GM12878 (cell line): ENCODE results near the gene GPRC5C. TPM values are rescaled to one million over a fixed set of nuclear protein-coding genes. Genes with fewer than 3 reads are reported as not detected.

Source experiments
- ATAC-seq: fragments of 200-7000 bp; cut with Tn5 transposase; 3 replicates; pipeline ENCODE4 v1.9.1; 2020; ENCODE audit warnings: mild to moderate bottlenecking, moderate library complexity
- BruUV-seq: library from RNA; stranded (reverse); fragments of 400-500 nt; replicated peaks from 2 replicates; lab custom pipeline; 2021; lab: Mats Ljungman, UMichigan
- CTCF ChIA-PET: fragments of 300-600 bp; sonication (Branson Sonifier 250); formaldehyde crosslinking; extraction: SDS; loops from one replicate; lab custom pipeline; 2021; ENCODE audit warnings: inconsistent platforms; lab: Yijun Ruan, JAX
- POLR2A ChIA-PET: fragments of 350-600 bp; formaldehyde crosslinking; extraction: SDS; loops from one replicate; lab custom pipeline; 2021; ENCODE audit warnings: inconsistent platforms; lab: Charles Lee
- RAD21 ChIA-PET: fragments of 300-600 bp; sonication (Branson Sonifier 250); formaldehyde crosslinking; loops from one replicate; lab custom pipeline; 2023; ENCODE audit warnings: antibody characterized with exemption; ENCODE audit not compliant: unreplicated experiment; lab: Charles Lee
- SMC1A ChIA-PET: fragments of 300-600 bp; sonication (Branson Sonifier 250); formaldehyde crosslinking; loops from one replicate; lab custom pipeline; 2023; ENCODE audit not compliant: unreplicated experiment, uncharacterized antibody; lab: Charles Lee
- DNase-seq: peaks from one replicate; pipeline ENCODE4 v3.0.0-alpha.2; 2011; ENCODE audit warnings: low read depth, low spot score
- FAIRE-seq: peaks from 3 replicates; lab custom pipeline; 2011; peaks lifted over from hg19 to GRCh38; lab: Jason Lieb, UNC
- H2AFZ ChIP-seq: 2 replicates; pipeline ENCODE4 v1.6.0; 2011; ENCODE audit warnings: low read depth, low read length, control low read depth; ENCODE audit not compliant: control insufficient read depth
- H3K27ac ChIP-seq: 2 replicates; pipeline ENCODE4 v1.5.1; 2011; ENCODE audit warnings: control low read depth; ENCODE audit not compliant: control insufficient read depth, insufficient read depth
- H3K27me3 ChIP-seq, 2 experiments: replicated peaks in 1 of 2; 2 replicates each; pipeline versions ENCODE4 v1.6.0 to v1.6.1; 2011; ENCODE audit warnings: low read length in 1 of 2; ENCODE audit not compliant: control insufficient read depth in 2 of 2, insufficient read depth in 2 of 2
- H3K36me3 ChIP-seq, 2 experiments: 2 replicates each; pipeline ENCODE4 v1.5.1; 2011; ENCODE audit warnings: low read length in 1 of 2; ENCODE audit not compliant: control insufficient read depth in 2 of 2, insufficient read depth in 2 of 2
- H3K4me1 ChIP-seq: 2 replicates; pipeline ENCODE4 v1.6.1; 2011; ENCODE audit warnings: mild to moderate bottlenecking, low read length, moderate library complexity, mixed read lengths; ENCODE audit not compliant: control insufficient read depth, insufficient read depth
- H3K4me2 ChIP-seq: 2 replicates; pipeline ENCODE4 v1.6.0; 2011; ENCODE audit warnings: control low read depth; ENCODE audit not compliant: control insufficient read depth, insufficient read depth
- H3K4me3 ChIP-seq: fragments of 200-600 bp; sonication (generic); 2 replicates; pipeline ENCODE4 v1.5.1; 2016
- H3K79me2 ChIP-seq: 2 replicates; pipeline ENCODE4 v1.6.0; 2011; ENCODE audit warnings: low read length; ENCODE audit not compliant: control insufficient read depth, insufficient read depth
- H3K9ac ChIP-seq: 2 replicates; pipeline ENCODE4 v1.8.0; 2011; ENCODE audit warnings: low read length, control low read depth, mixed read lengths; ENCODE audit not compliant: control insufficient read depth, insufficient read depth
- H3K9me3 ChIP-seq: replicated peaks from 3 replicates; pipeline ENCODE4 v1.5.1; 2011; ENCODE audit warnings: mild to moderate bottlenecking, low read length; ENCODE audit not compliant: control insufficient read depth, insufficient read depth
- H4K20me1 ChIP-seq: 2 replicates; pipeline ENCODE4 v1.6.0; 2011; ENCODE audit not compliant: control insufficient read depth, insufficient read depth
- CUX1 ChIP-seq: IDR thresholded peaks from 2 replicates; pipeline ENCODE4 v1.6.1; 2012; ENCODE audit warnings: improper control_type of control experiment, low read depth, low read length; ENCODE audit not compliant: insufficient replicate concordance
- JUNB ChIP-seq: IDR thresholded peaks from 2 replicates; pipeline ENCODE4 v1.6.1; 2016; ENCODE audit warnings: antibody characterized with exemption, mild to moderate bottlenecking
- MTA2 ChIP-seq: fragments of 450-650 bp; IDR thresholded peaks from 2 replicates; pipeline ENCODE4 v1.6.1; 2016; ENCODE audit warnings: low read depth, mild to moderate bottlenecking, moderate library complexity
- PBX3 ChIP-seq: IDR thresholded peaks from 2 replicates; pipeline ENCODE4 v1.6.1; 2011; ENCODE audit warnings: mild to moderate bottlenecking, low read depth, low read length, moderate library complexity; ENCODE audit not compliant: insufficient replicate concordance
- RB1 ChIP-seq: fragments of 450-650 bp; formaldehyde crosslinking; IDR thresholded peaks from 2 replicates; pipeline ENCODE4 v1.6.1; 2017; ENCODE audit warnings: mild to moderate bottlenecking, borderline replicate concordance
- RFX5 ChIP-seq: IDR thresholded peaks from 2 replicates; pipeline ENCODE4 v1.6.1; 2011; ENCODE audit warnings: low read depth, low read length, improper control_type of control experiment
- SMAD5 ChIP-seq: IDR thresholded peaks from 2 replicates; pipeline ENCODE4 v1.6.1; 2016; ENCODE audit warnings: antibody characterized with exemption, low read depth
- SREBF1 ChIP-seq: IDR thresholded peaks from 2 replicates; pipeline ENCODE4 v1.6.1; 2012; ENCODE audit warnings: mild to moderate bottlenecking, low read length
- SUPT20H ChIP-seq: IDR thresholded peaks from 2 replicates; pipeline ENCODE4 v1.6.1; 2011; ENCODE audit warnings: low read depth, mild to moderate bottlenecking, low read length, moderate library complexity, borderline replicate concordance; ENCODE audit not compliant: control insufficient read depth
- TCF7 ChIP-seq: IDR thresholded peaks from 2 replicates; pipeline ENCODE4 v1.6.1; 2014; ENCODE audit warnings: antibody characterized with exemption, borderline replicate concordance
- YBX1 ChIP-seq: fragments of 450-650 bp; IDR thresholded peaks from 2 replicates; pipeline ENCODE4 v1.6.1; 2016; ENCODE audit warnings: antibody characterized with exemption
- ZNF592 ChIP-seq: fragments of 450-650 bp; IDR thresholded peaks from 2 replicates; pipeline ENCODE4 v1.6.1; 2017; ENCODE audit warnings: mild to moderate bottlenecking, moderate library complexity
- WGBS: methylation state at CpG from one replicate; pipeline ENCODE4 v1.1.6; 2016; ENCODE audit warnings: low lambda C conversion rate; ENCODE audit not compliant: insufficient replicate concordance, insufficient coverage; ENCODE audit errors: missing lambda C conversion rate; 5-methylcytosine and 5-hydroxymethylcytosine counted together
- in situ Hi-C: fragments of 300-500 bp; cut with MboI; formaldehyde crosslinking; loops from 9 replicates; pipeline ENCODE4 v1.14.3; 2018; ENCODE audit warnings: mixed read lengths
- intact Hi-C: fragments of 100-400 bp; cut with micrococcal nuclease; formaldehyde crosslinking; loops from one replicate; pipeline ENCODE4 v1.14.2; 2022; ENCODE audit not compliant: unreplicated experiment
- polyA plus RNA-seq, 11 experiments: library from polyadenylated mRNA; depleted of rRNA in 4 of 11; unstranded in 6 of 11; stranded (reverse) in 5 of 11; fragments of >200 nt; fragmentation: Nextera tagmentation in 4 of 11; fragmentation: Illumina TruSeq in 1 of 11; extraction: Ambion mirVana in 4 of 11; extraction: Trizol in 1 of 11; gene quantifications; 1 replicate in 1 of 11; 2 replicates in 10 of 11; pipeline versions ENCODE4 v1.2.1 to v1.2.3, GENCODE V29; 2011 to 2016; ENCODE audit warnings: inconsistent platforms in 2 of 11, missing spikeins in 2 of 11, low read depth in 1 of 11
- total RNA-seq, 4 experiments: library from RNA; depleted of rRNA in 3 of 4; stranded (reverse); fragments of >200 nt in 3 of 4; fragmentation: Illumina TruSeq in 1 of 4; extraction: Trizol in 1 of 4; gene quantifications; 2 replicates each; pipeline versions ENCODE4 v1.2.1 to v1.2.3, GENCODE V29; 2013 to 2021
- TF ChIP-seq, protein P1 (sequence below): IDR thresholded peaks from 2 replicates; pipeline ENCODE4 v1.6.1; 2012; ENCODE audit warnings: low read length, inconsistent platforms

The GPRC5C gene
- total and polyA plus RNA-seq, 10 of the 15 experiments (the other 5 are each of a cell fraction or from before 2014, with no cell fraction given), result 0.04 to 1.3 (median 0.36) TPM; not detected in 2

- H2AFZ ChIP-seq, result no peak overlapping the region
- H3K27ac ChIP-seq, result no peak overlapping the region
- no peaks in the 10 kb centered on the region for H4K20me1 ChIP-seq
- no peaks in the 10 kb centered on the region; a peak in 1 of 4 replicates for H3K27me3 ChIP-seq
- ATAC-seq (no peak), FAIRE-seq (no peak), DNase-seq (no peak)
- no peaks in the 10 kb centered on the region for H3K9me3 ChIP-seq
- RAD21 ChIA-PET, result interaction anchor here (0.7 to 1.8 kb wide), 3 partner anchors 11 to 141 kb away, joined by 3 to 5 read pairs (median 3); no protein-coding TSS in a partner anchor
- no peak overlapping the region for H3K4me3 ChIP-seq
- CTCF ChIA-PET, result interaction anchor here (0.7 to 2.9 kb wide), 8 partner anchors 13 to 175 kb away, joined by 3 to 13 read pairs (median 4); partner anchors contain the start of gene GPR142
- BruUV-seq, result no TSS peak
- H3K79me2 ChIP-seq, result no peaks in the 10 kb centered on the region
- H3K36me3 ChIP-seq, result no peaks in the 10 kb centered on the region
- no peak overlapping the region for H3K4me2 ChIP-seq
- SMC1A ChIA-PET, result interaction anchor here (1.0 to 1.5 kb wide), 4 partner anchors 45 to 105 kb away, joined by 3 to 5 read pairs (median 4); no protein-coding TSS in a partner anchor
- no peak overlapping the region for H3K9ac ChIP-seq
- H3K4me1 ChIP-seq, result no peaks in the 10 kb centered on the region
- in situ Hi-C loops, result no loop called here
- TF ChIP-seq MTA2, result no peak
- TF ChIP-seq RFX5, result no peak
- TF ChIP-seq CUX1, result no peak
- TF ChIP-seq SREBF1, result no peak
- no peak for TF ChIP-seq ZNF592
- TF ChIP-seq, protein P1, sequence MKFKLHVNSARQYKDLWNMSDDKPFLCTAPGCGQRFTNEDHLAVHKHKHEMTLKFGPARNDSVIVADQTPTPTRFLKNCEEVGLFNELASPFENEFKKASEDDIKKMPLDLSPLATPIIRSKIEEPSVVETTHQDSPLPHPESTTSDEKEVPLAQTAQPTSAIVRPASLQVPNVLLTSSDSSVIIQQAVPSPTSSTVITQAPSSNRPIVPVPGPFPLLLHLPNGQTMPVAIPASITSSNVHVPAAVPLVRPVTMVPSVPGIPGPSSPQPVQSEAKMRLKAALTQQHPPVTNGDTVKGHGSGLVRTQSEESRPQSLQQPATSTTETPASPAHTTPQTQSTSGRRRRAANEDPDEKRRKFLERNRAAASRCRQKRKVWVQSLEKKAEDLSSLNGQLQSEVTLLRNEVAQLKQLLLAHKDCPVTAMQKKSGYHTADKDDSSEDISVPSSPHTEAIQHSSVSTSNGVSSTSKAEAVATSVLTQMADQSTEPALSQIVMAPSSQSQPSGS, result no peak
- TF ChIP-seq PBX3, result no peak
- no peak for TF ChIP-seq RB1
- TF ChIP-seq TCF7, result no peak
- no peak for TF ChIP-seq SUPT20H
- TF ChIP-seq SMAD5, result no peak
- TF ChIP-seq YBX1, result no peak
- no peak for TF ChIP-seq JUNB
- 5% methylated on average over 5 of the region's 5 CpGs for WGBS
- intact Hi-C loops, result no loop called here
- POLR2A ChIA-PET, result no interaction called here
These were observed 40.1 kb upstream of the GPRC5C start for GRCh38 chr17:74391771-74392170.
